Tibial nerve (tissue), 3 donors: Measurements from ENCODE around the gene FER.

Experiments used
- CTCF ChIP-seq, 5 experiments: fragments of 200-600 bp in 3 of 5; fragments of 450-650 bp in 2 of 5; sonication (generic) in 3 of 5; IDR thresholded peaks; one replicate each; pipeline ENCODE4 v1.5.1; 2016 to 2019; ENCODE audit warnings: antibody characterized with exemption in 5 of 5, mild to moderate bottlenecking in 3 of 5, moderate library complexity in 2 of 5
- POLR2A ChIP-seq, 2 donors: fragments of 450-650 bp; IDR thresholded peaks; one replicate each; pipeline ENCODE4 v1.6.1; 2017; ENCODE audit warnings: antibody characterized with exemption in 2 of 2, mild to moderate bottlenecking in 2 of 2, moderate library complexity in 2 of 2

GRCh38 chr5:108953940-108954339, 206.2 kb downstream of the FER start:
- TF ChIP-seq CTCF (IDR thresholded peaks at IDR 0.05) (no peak), POLR2A (IDR thresholded peaks at IDR 0.05) (no peak)
